Fibroblast of lung (primary cell): ENCODE results near the gene QPCTL. TPM values are rescaled to one million over a fixed set of nuclear protein-coding genes. Genes with fewer than 3 reads are reported as not detected.
"Not testable (repeated sequence)": the region's sequence is repeated elsewhere in the genome, so short reads cannot be mapped to it uniquely, and the experiment has no call there.

Experiments
- DNase-seq, 2 donors: peaks; one replicate each; pipeline versions ENCODE4 v3.0.0 to v3.0.0-alpha.2; 2010; ENCODE audit warnings: low read depth in 2 of 2
- H2AFZ ChIP-seq: 2 replicates; pipeline ENCODE4 v1.5.1; 2012; ENCODE audit warnings: low read length, control low read depth, inconsistent platforms
- H3K27ac ChIP-seq: 2 replicates; pipeline ENCODE4 v1.5.1; 2011; ENCODE audit warnings: low read length, control low read depth; ENCODE audit not compliant: insufficient read depth
- H3K27me3 ChIP-seq: 2 replicates; pipeline ENCODE4 v1.5.1; 2011; ENCODE audit warnings: mild to moderate bottlenecking, low read length; ENCODE audit not compliant: control insufficient read depth, insufficient read depth
- H3K36me3 ChIP-seq: 2 replicates; pipeline ENCODE4 v1.5.1; 2011; ENCODE audit warnings: low read length; ENCODE audit not compliant: control insufficient read depth, insufficient read depth
- H3K4me1 ChIP-seq: 2 replicates; pipeline ENCODE4 v1.5.1; 2011; ENCODE audit warnings: low read length; ENCODE audit not compliant: control insufficient read depth, insufficient read depth; ENCODE audit errors: extremely low read depth
- H3K4me2 ChIP-seq: 2 replicates; pipeline ENCODE4 v1.5.1; 2011; ENCODE audit warnings: low read length, control low read depth; ENCODE audit not compliant: insufficient read depth; ENCODE audit errors: extremely low read depth
- H3K4me3 ChIP-seq, 4 experiments: fragments of 200-600 bp in 1 of 4; sonication (generic) in 1 of 4; replicated peaks in 1 of 4; 2 replicates each; pipeline ENCODE4 v1.5.1; 2011 to 2016; ENCODE audit warnings: low read length in 4 of 4, low read depth in 3 of 4, mild to moderate bottlenecking in 3 of 4, control low read depth in 2 of 4, inconsistent platforms in 1 of 4, mixed read lengths in 1 of 4; ENCODE audit not compliant: insufficient read depth in 1 of 4; ENCODE audit errors: control extremely low read depth in 1 of 4
- H3K79me2 ChIP-seq: 2 replicates; pipeline ENCODE4 v1.5.1; 2012; ENCODE audit warnings: mild to moderate bottlenecking, low read length, inconsistent platforms; ENCODE audit not compliant: control insufficient read depth, insufficient read depth
- H3K9ac ChIP-seq: 2 replicates; pipeline ENCODE4 v1.5.1; 2011; ENCODE audit warnings: mild to moderate bottlenecking, low read length, control low read depth; ENCODE audit not compliant: insufficient read depth
- H3K9me3 ChIP-seq: 2 replicates; pipeline ENCODE4 v1.5.1; 2012; ENCODE audit warnings: low read depth, low read length; ENCODE audit not compliant: control insufficient read depth, insufficient read depth
- H4K20me1 ChIP-seq: 2 replicates; pipeline ENCODE4 v1.5.1; 2011; ENCODE audit warnings: low read length; ENCODE audit not compliant: control insufficient read depth, insufficient read depth; ENCODE audit errors: extremely low read depth
- CTCF ChIP-seq, 2 donors: IDR thresholded peaks in 1 of 2; conservative IDR thresholded peaks in 1 of 2; 1 replicate in 1 of 2; 2 replicates in 1 of 2; pipeline ENCODE4 v1.5.1; 2011 to 2012; ENCODE audit warnings: low read length in 2 of 2, control low read depth in 1 of 2, inconsistent platforms in 1 of 2, low read depth in 1 of 2, mild to moderate bottlenecking in 1 of 2
- EZH2 ChIP-seq: IDR thresholded peaks from 2 replicates; pipeline ENCODE4 v1.5.1; 2012; ENCODE audit warnings: low read length, control low read depth, mild to moderate bottlenecking; ENCODE audit errors: missing control alignments
- polyA plus RNA-seq, 2 donors: library from polyadenylated mRNA; depleted of rRNA in 1 of 2; stranded (reverse) in 1 of 2; unstranded in 1 of 2; fragments of >200 nt; gene quantifications; 2 replicates each; pipeline ENCODE4 v1.2.1, GENCODE V29; 2011 to 2012; ENCODE audit warnings: missing spikeins in 1 of 2
- total RNA-seq: library from RNA; depleted of rRNA; stranded (reverse); fragments of >200 nt; gene quantifications from 2 replicates; pipeline ENCODE4 v1.2.1, GENCODE V29; 2014

Gene QPCTL
- total and polyA plus RNA-seq, 2 donors (not counting 1 experiment from before 2014, with no cell fraction given), result 5.8 to 9.4 TPM

DNA sequence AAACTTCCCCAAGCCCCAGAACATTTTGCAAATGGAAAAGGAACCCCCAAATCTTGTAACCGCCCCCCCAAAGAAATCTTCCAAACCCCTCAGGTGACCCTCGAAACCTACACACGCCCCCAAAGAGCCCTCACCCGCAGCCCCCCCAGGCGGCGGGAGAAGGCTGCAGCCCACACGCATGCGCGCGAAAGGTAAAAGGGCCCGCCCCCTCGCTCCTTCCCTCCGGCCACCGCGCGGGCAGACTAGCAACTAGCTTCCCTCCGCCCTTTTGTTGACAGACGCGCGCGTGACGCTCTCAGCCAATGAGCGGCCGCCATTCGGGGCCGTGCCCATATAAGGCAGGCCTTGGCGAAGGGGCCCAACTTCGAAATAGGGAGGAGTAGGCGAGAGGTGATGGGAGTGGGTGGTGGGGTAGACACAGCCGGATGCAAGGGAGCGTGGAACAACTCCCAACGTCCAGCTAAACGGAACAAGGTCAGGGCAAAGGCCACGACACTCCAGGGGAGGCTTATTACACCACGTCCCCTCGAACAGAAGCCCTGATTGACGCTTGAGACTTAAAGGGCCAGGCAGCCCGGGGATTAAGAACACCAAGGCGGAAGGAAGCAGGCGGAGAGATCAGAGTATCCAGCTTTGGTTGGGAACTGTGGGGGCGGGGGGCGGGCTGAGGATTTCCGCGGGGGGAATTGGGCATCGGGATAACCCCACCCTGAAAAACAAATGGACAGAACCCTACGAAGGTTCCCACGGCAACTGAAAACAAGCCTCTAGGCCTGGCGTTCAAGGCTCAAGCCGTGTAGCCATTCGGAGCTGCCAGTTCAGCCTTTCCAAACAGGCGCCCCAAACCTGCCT is 24.9 kb downstream of the QPCTL start:
- no peaks in the 10 kb centered on the region for H3K27me3 ChIP-seq
- H3K4me3 ChIP-seq, result peak overlapping the region; percentile 82 to 98 (median 96)
- peaks cover 9% of the 10 kb centered on the region for H3K36me3 ChIP-seq
- H3K4me1 ChIP-seq, result peaks cover 8% of the 10 kb centered on the region
- no peaks in the 10 kb centered on the region for H4K20me1 ChIP-seq
- peak overlapping the region; percentile 62 for H3K9ac ChIP-seq
- H3K27ac ChIP-seq, result peak overlapping the region; percentile 86
- peaks cover 24% of the 10 kb centered on the region for H3K79me2 ChIP-seq
- no peaks in the 10 kb centered on the region for H3K9me3 ChIP-seq
- peak; percentile 98 to 100 for DNase-seq
- peak in 1 of 2 donors; percentile 15 for TF ChIP-seq CTCF (conservative IDR thresholded peaks at IDR 0.05 in 1 of 2, IDR thresholded peaks at IDR 0.05 in 1 of 2; ENCODE audit: low read depth in 1 of 2, low read length in 2 of 2)
- no peak for TF ChIP-seq EZH2
- H3K4me2 ChIP-seq, result peak overlapping the region; percentile 100
- peak overlapping the region; percentile 63 for H2AFZ ChIP-seq

GRCh38 chr19:45717983-45718650 is 25.7 kb downstream of the QPCTL start:
- TF ChIP-seq CTCF (conservative IDR thresholded peaks at IDR 0.05 in 1 of 2, IDR thresholded peaks at IDR 0.05 in 1 of 2; ENCODE audit: low read depth in 1 of 2, low read length in 2 of 2) (no peak), EZH2 (no peak)
- H2AFZ ChIP-seq, result no peak overlapping the region
- peaks cover 4% of the 10 kb centered on the region for H3K36me3 ChIP-seq
- no peaks in the 10 kb centered on the region for H3K9me3 ChIP-seq
- no peaks in the 10 kb centered on the region for H3K27me3 ChIP-seq
- DNase-seq, result no peak
- H3K4me1 ChIP-seq, result peaks cover 8% of the 10 kb centered on the region
- peak overlapping the region; percentile 94 for H3K4me2 ChIP-seq
- peak overlapping the region; percentile 86 for H3K27ac ChIP-seq
- no peaks in the 10 kb centered on the region for H4K20me1 ChIP-seq
- peaks cover 23% of the 10 kb centered on the region for H3K79me2 ChIP-seq
- peak overlapping the region; percentile 39 to 97 (median 51) for H3K4me3 ChIP-seq
- peak overlapping the region; percentile 59 for H3K9ac ChIP-seq

GRCh38 chr19:45720065-45720464 is 27.6 kb downstream of the QPCTL start:
- H3K79me2 ChIP-seq, result peaks cover 16% of the 10 kb centered on the region
- H2AFZ ChIP-seq, result not testable (repeated sequence)

GRCh38 chr19:45728683-45729082 is 36.2 kb downstream of the QPCTL start:
- not testable (repeated sequence) for H2AFZ ChIP-seq, H3K9ac ChIP-seq, H3K4me2 ChIP-seq, H3K4me3 ChIP-seq, H3K4me1 ChIP-seq, H3K27ac ChIP-seq, DNase-seq, H3K36me3 ChIP-seq, H3K9me3 ChIP-seq, H4K20me1 ChIP-seq, H3K27me3 ChIP-seq
- peaks cover 23% of the 10 kb centered on the region for H3K79me2 ChIP-seq

More at GRCh38 chr19:45720065-45720464, 27.6 kb downstream of the QPCTL start:
- not testable (repeated sequence) for H3K4me3 ChIP-seq, DNase-seq, H3K9ac ChIP-seq, H3K9me3 ChIP-seq, H4K20me1 ChIP-seq, H3K36me3 ChIP-seq, H3K27me3 ChIP-seq, H3K4me2 ChIP-seq, H3K4me1 ChIP-seq, H3K27ac ChIP-seq
